ENCODE measurements around the gene GLB1L2.

GRCh38 chr11:134417871-134418840, 86.4 kb downstream of the GLB1L2 start:
- no peak for TF ChIP-seq CEBPB (IDR thresholded peaks at IDR 0.05; ENCODE audit: borderline replicate concordance, low read depth, low read length)
- TF ChIP-seq CTCF (CRISPR knock-in tag; IDR thresholded peaks at IDR 0.05) = no peak
- TF ChIP-seq ZNF138 (CRISPR knock-in tag; IDR thresholded peaks at IDR 0.05; ENCODE audit: low read depth) = no peak
- no peak for TF ChIP-seq ATF3 (CRISPR knock-in tag; IDR thresholded peaks at IDR 0.05)
- TF ChIP-seq NCOA1 (CRISPR knock-in tag; IDR thresholded peaks at IDR 0.05) = no peak
- no peak for TF ChIP-seq SMC3 (IDR thresholded peaks at IDR 0.05; ENCODE audit: low read length)
- no peak for TF ChIP-seq ZNF747 (CRISPR knock-in tag; IDR thresholded peaks at IDR 0.05; ENCODE audit: borderline replicate concordance)
- no peak for TF ChIP-seq CREB1 (IDR thresholded peaks at IDR 0.05)
- no peak for TF ChIP-seq CREB1 (CRISPR knock-in tag; IDR thresholded peaks at IDR 0.05)
- TF ChIP-seq REST (IDR thresholded peaks at IDR 0.05; ENCODE audit: borderline replicate concordance in 1 of 2, low read depth in 1 of 2, low read length in 2 of 2) = peak; percentile 57 to 93
- TF ChIP-seq NFIC (IDR thresholded peaks at IDR 0.05; ENCODE audit: low read length) = no peak
- TF ChIP-seq ZEB1 (IDR thresholded peaks at IDR 0.05; ENCODE audit: insufficient replicate concordance, low read depth) = no peak
- no peak for TF ChIP-seq TCF12 (IDR thresholded peaks at IDR 0.05)
- TF ChIP-seq TCF12 (CRISPR knock-in tag; IDR thresholded peaks at IDR 0.05) = no peak
- TF ChIP-seq ZNF317 (CRISPR knock-in tag; IDR thresholded peaks at IDR 0.05) = no peak
